Prostate gland (tissue), 2 donors: Measurements from ENCODE around the gene ADAMTS17.

ENCODE experiments used
- POLR2A ChIP-seq: fragments of 450-650 bp; IDR thresholded peaks from one replicate; pipeline ENCODE4 v1.6.1; 2016; ENCODE audit warnings: antibody characterized with exemption, mild to moderate bottlenecking
- POLR2AphosphoS5 ChIP-seq: sonication (generic); formaldehyde crosslinking; IDR thresholded peaks from one replicate; pipeline ENCODE4 v1.6.1; 2017; ENCODE audit warnings: antibody characterized with exemption
- TF ChIP-seq, protein P1 (sequence below), 4 experiments: fragments of 200-600 bp in 2 of 4; fragments of 450-650 bp in 2 of 4; sonication (generic) in 2 of 4; IDR thresholded peaks; 1 replicate in 3 of 4; 2 replicates in 1 of 4; pipeline ENCODE4 v1.5.1; 2016 to 2019; ENCODE audit warnings: antibody characterized with exemption in 4 of 4, mild to moderate bottlenecking in 2 of 4, moderate library complexity in 2 of 4

DNA sequence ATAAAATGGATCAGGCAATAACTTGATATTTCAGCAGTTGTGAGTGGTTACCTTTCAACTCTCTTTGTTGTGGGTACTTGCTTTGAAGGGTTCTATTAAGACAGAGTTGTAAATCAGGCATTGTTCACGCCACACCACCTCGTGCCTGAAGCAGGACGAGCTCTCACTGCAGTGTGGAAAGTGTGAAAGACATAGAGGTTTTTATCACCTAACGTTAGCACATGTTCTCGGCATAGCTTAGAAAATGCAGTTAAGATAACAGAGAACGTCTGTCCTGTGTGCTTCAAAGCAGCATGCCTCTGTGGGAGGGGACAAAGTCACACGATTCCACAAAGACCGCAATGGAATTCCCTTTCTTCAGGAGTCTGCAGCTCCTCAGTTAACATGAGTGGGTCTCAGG is 7.8 kb downstream of the ADAMTS17 start:
- TF ChIP-seq, protein P1, sequence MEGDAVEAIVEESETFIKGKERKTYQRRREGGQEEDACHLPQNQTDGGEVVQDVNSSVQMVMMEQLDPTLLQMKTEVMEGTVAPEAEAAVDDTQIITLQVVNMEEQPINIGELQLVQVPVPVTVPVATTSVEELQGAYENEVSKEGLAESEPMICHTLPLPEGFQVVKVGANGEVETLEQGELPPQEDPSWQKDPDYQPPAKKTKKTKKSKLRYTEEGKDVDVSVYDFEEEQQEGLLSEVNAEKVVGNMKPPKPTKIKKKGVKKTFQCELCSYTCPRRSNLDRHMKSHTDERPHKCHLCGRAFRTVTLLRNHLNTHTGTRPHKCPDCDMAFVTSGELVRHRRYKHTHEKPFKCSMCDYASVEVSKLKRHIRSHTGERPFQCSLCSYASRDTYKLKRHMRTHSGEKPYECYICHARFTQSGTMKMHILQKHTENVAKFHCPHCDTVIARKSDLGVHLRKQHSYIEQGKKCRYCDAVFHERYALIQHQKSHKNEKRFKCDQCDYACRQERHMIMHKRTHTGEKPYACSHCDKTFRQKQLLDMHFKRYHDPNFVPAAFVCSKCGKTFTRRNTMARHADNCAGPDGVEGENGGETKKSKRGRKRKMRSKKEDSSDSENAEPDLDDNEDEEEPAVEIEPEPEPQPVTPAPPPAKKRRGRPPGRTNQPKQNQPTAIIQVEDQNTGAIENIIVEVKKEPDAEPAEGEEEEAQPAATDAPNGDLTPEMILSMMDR (IDR thresholded peaks at IDR 0.05): no peak
- TF ChIP-seq POLR2AphosphoS5 (no peak), POLR2A (no peak)
